ENCODE data around the gene USP21.
A peak's percentile ranks its signal among the peaks of the same experiment; 100 is the strongest.

The USP21 gene

GRCh38 chr1:161168906-161169305 lies 9.6 kb downstream of the USP21 start:
- Histone ChIP-seq H3K4me3 (no peak overlapping the region), H3K4me1 (peaks cover 23 to 43% (median 28%) of the 10 kb centered on the region in 10 experiments), H3K36me3 (peaks cover 47 to 72% (median 62%) of the 10 kb centered on the region in 11 experiments), H3K27ac (no peak overlapping the region), H4K20me1 (peaks cover 0 to 7% (median 0%) of the 10 kb centered on the region in 11 experiments; a peak in 2 of 22 replicates), H3K4me2 (no peak overlapping the region), H3K9ac (peak overlapping the region in 1 of 11 experiments; percentile 17; a peak in 1 of 22 replicates), H3K9me3 (replicated peaks in 1 of 11) (no peaks in the 10 kb centered on the region), H3K27me3 (no peaks in the 10 kb centered on the region)
- TF ChIP-seq Cebpa-rat (IDR thresholded peaks at IDR 0.05), result no peak

- Histone ChIP-seq H3K4me1 (peaks cover 19 to 40% (median 26%) of the 10 kb centered on the region in 10 experiments), H3K9ac (peak overlapping the region in 3 of 11 experiments; percentile 24 to 37 (median 27); a peak in 2 of 22 replicates), H3K4me2 (no peak overlapping the region), H3K27ac (no peak overlapping the region; a peak in 1 of 22 replicates), H4K20me1 (peaks cover 0 to 7% (median 0%) of the 10 kb centered on the region in 11 experiments; a peak in 4 of 22 replicates), H3K27me3 (no peaks in the 10 kb centered on the region), H3K4me3 (no peak overlapping the region), H3K9me3 (replicated peaks in 1 of 11) (no peaks in the 10 kb centered on the region), H3K36me3 (peaks cover 59 to 83% (median 72%) of the 10 kb centered on the region in 11 experiments)
- no peak for TF ChIP-seq Cebpa-rat (IDR thresholded peaks at IDR 0.05)
These were observed 11.9 kb downstream of the USP21 start for GRCh38 chr1:161171191-161171590.

GRCh38 chr1:161171696-161172095 lies 12.4 kb downstream of the USP21 start:
- no peak overlapping the region for H3K4me3 ChIP-seq
- no peak for TF ChIP-seq Cebpa-rat (IDR thresholded peaks at IDR 0.05)
- H3K27ac ChIP-seq, result no peak overlapping the region; a peak in 1 of 22 replicates
- peaks cover 24 to 44% (median 31%) of the 10 kb centered on the region in 10 experiments for H3K4me1 ChIP-seq
- H3K36me3 ChIP-seq, result peaks cover 59 to 83% (median 72%) of the 10 kb centered on the region in 11 experiments
- no peak overlapping the region for H3K4me2 ChIP-seq
- H3K9me3 ChIP-seq (replicated peaks in 1 of 11), result no peaks in the 10 kb centered on the region
- H4K20me1 ChIP-seq, result peaks cover 0 to 7% (median 0%) of the 10 kb centered on the region in 11 experiments; a peak in 4 of 22 replicates
- H3K27me3 ChIP-seq, result no peaks in the 10 kb centered on the region
- H3K9ac ChIP-seq, result peak overlapping the region in 3 of 11 experiments; percentile 6 to 27 (median 24); a peak in 1 of 22 replicates

DNA sequence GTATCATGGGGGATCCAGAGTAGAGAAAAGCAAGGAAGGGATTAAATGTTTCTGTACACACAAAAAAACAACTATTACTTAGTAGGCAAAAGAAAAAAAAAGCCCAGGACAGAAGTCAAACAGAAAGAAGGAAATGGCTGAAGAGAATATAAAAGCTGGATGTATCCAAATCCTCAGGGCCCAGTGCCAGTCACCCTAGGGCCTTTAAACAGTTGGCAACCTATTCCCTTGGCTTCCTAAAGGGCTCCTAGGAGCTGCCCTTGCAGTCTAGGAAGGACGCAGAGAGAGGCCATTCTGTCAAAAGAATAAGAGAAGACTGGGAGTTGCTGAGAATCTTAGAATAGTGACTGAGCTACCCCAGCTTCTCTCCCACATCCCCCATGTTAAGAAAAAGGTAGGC lies 13.0 kb downstream of the USP21 start:
- H3K9ac ChIP-seq, result peak overlapping the region in 3 of 11 experiments; percentile 6 to 39 (median 29); a peak in 3 of 22 replicates
- H3K4me2 ChIP-seq, result no peak overlapping the region
- H3K9me3 ChIP-seq (replicated peaks in 1 of 11), result no peaks in the 10 kb centered on the region
- H3K36me3 ChIP-seq, result peaks cover 59 to 83% (median 72%) of the 10 kb centered on the region in 11 experiments
- no peak overlapping the region for H3K27ac ChIP-seq
- peaks cover 0 to 7% (median 0%) of the 10 kb centered on the region in 11 experiments; a peak in 4 of 22 replicates for H4K20me1 ChIP-seq
- peaks cover 19 to 38% (median 25%) of the 10 kb centered on the region in 10 experiments for H3K4me1 ChIP-seq
- H3K27me3 ChIP-seq, result no peaks in the 10 kb centered on the region
- TF ChIP-seq Cebpa-rat (IDR thresholded peaks at IDR 0.05), result no peak
- H3K4me3 ChIP-seq, result no peak overlapping the region

DNA sequence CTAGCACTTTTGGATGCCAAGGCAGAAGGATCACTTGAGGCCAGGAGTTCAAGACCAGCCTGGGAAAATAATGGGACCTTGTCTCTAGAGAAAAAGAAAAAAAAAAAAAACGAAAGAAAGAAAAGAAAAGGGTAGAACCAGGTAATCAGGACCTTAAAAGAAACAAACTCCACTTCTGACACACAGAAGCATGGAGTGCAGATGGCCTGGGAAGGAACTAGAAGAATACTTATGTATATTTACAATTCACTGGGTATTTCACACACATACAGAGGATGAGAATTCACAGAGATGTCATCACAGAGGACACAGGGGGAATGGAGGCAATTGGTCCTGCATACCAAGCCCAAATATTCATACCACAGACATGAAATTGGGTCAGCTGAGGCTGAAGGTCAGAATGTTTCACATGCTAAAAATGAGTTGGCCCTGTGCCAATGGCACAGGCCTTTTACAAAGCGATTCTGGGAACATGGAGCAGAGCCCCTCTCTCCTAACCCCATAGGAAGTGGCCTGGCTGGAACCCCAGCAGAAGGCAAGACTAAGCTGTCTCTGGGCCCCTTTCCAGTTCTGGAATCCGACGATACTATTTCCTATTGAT lies 13.6 kb downstream of the USP21 start:
- Histone ChIP-seq H3K27ac (no peak overlapping the region), H3K4me1 (peaks cover 18 to 36% (median 24%) of the 10 kb centered on the region in 10 experiments), H3K4me2 (no peak overlapping the region), H3K27me3 (no peaks in the 10 kb centered on the region), H3K4me3 (no peak overlapping the region), H3K9ac (peak overlapping the region in 1 of 11 experiments; percentile 39; a peak in 1 of 22 replicates), H3K9me3 (replicated peaks in 1 of 11) (no peaks in the 10 kb centered on the region), H3K36me3 (peaks cover 59 to 81% (median 72%) of the 10 kb centered on the region in 11 experiments), H4K20me1 (peaks cover 0 to 7% (median 0%) of the 10 kb centered on the region in 11 experiments; a peak in 4 of 22 replicates)
- TF ChIP-seq Cebpa-rat (IDR thresholded peaks at IDR 0.05), result no peak

- Histone ChIP-seq H3K36me3 (peaks cover 59 to 74% (median 70%) of the 10 kb centered on the region in 11 experiments), H4K20me1 (peaks cover 0 to 7% (median 0%) of the 10 kb centered on the region in 11 experiments; a peak in 4 of 22 replicates), H3K4me3 (no peak overlapping the region), H3K27me3 (no peaks in the 10 kb centered on the region), H3K27ac (no peak overlapping the region), H3K4me1 (peaks cover 26 to 43% (median 31%) of the 10 kb centered on the region in 10 experiments), H3K9me3 (replicated peaks in 1 of 11) (no peaks in the 10 kb centered on the region), H3K9ac (no peak overlapping the region), H3K4me2 (no peak overlapping the region)
- no peak for TF ChIP-seq Cebpa-rat (IDR thresholded peaks at IDR 0.05)
These were observed 14.4 kb downstream of the USP21 start for GRCh38 chr1:161173711-161174110.

GRCh38 chr1:161174911-161175310 lies 15.6 kb downstream of the USP21 start:
- Histone ChIP-seq H3K36me3 (peaks cover 55 to 62% (median 58%) of the 10 kb centered on the region in 11 experiments), H3K9me3 (replicated peaks in 1 of 11) (no peaks in the 10 kb centered on the region), H3K9ac (no peak overlapping the region; a peak in 1 of 22 replicates), H3K27ac (no peak overlapping the region), H3K4me2 (peak overlapping the region in 2 of 11 experiments; percentile 5 to 97; a peak in 1 of 22 replicates), H3K27me3 (no peaks in the 10 kb centered on the region), H3K4me3 (no peak overlapping the region), H4K20me1 (peaks cover 0 to 7% (median 0%) of the 10 kb centered on the region in 11 experiments; a peak in 3 of 22 replicates), H3K4me1 (peaks cover 36 to 50% (median 42%) of the 10 kb centered on the region in 10 experiments)
- no peak for TF ChIP-seq Cebpa-rat (IDR thresholded peaks at IDR 0.05)

- peak overlapping the region; percentile 78 to 92 (median 84); a peak in 19 of 20 replicates for H3K4me3 ChIP-seq
- no peaks in the 10 kb centered on the region for H3K27me3 ChIP-seq
- no peak for TF ChIP-seq Cebpa-rat (IDR thresholded peaks at IDR 0.05)
- peak overlapping the region in 3 of 11 experiments; percentile 79 to 87 (median 85); a peak in 1 of 22 replicates for H3K27ac ChIP-seq
- peaks cover 48 to 53% (median 51%) of the 10 kb centered on the region in 11 experiments for H3K36me3 ChIP-seq
- peak overlapping the region; percentile 81 to 94 (median 86); a peak in 20 of 22 replicates for H3K9ac ChIP-seq
- no peaks in the 10 kb centered on the region for H3K9me3 ChIP-seq (replicated peaks in 1 of 11)
- H3K4me1 ChIP-seq, result peaks cover 40 to 60% (median 49%) of the 10 kb centered on the region in 10 experiments
- H3K4me2 ChIP-seq, result peak overlapping the region; percentile 85 to 99 (median 98)
- peaks cover 0 to 7% (median 0%) of the 10 kb centered on the region in 11 experiments; a peak in 3 of 22 replicates for H4K20me1 ChIP-seq
These were observed 16.6 kb downstream of the USP21 start for GRCh38 chr1:161175771-161176453.
